Measurements from ENCODE around the gene KRI1. TPM values are rescaled to one million over a fixed set of nuclear protein-coding genes. Genes with fewer than 3 reads are reported as not detected.
"Not testable (repeated sequence)": the region's sequence is repeated elsewhere in the genome, so short reads cannot be mapped to it uniquely, and the experiment has no call there.

Gene KRI1
- total RNA-seq, 1 donor from 2014 or later = 18.2 TPM

DNA sequence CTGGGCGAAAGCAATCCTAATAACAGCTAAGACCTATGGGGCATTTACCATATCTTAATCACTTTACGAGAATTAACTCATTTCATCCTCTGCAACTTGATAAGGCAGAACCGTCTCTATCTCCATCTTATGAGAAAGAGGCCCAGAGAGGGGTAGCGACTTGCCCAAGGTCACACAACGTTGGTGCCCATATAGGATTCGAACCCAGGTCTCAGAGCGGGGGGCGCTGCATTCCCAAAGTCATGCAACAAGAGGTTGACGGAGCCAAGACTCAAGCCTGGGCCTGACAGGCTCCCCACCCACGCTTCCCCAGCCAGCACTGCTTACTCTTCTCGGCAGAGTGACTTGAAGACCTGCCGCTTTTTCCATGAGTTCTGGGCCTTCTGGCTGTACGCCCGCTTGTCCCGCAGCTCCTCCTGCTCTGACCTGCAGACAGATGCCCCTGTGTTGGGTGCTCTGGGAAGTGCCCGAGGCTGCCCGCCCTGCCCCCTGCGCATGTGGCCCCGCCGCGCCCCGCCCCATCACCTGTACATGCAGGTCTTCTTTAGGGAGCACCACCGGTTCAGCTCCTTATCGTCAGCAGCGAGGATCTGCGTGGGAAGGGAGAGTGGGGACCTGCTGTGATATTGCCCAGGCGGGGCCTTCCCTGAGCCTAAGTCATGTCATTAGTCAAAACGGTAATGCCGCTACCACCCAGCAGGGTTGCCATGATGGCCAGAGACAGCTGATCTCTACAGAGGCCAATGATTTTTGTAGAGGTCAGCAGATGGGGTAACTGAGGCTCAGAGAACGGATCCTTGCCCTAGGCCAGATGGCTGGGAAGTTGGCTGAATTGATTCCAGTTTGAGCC is 10.8 kb downstream of the KRI1 start:
- no peak for DNase-seq (ENCODE audit: low read depth)
- H3K4me3 ChIP-seq (ENCODE audit: low read depth, low read length) = no peak overlapping the region
- TF ChIP-seq, protein P1, sequence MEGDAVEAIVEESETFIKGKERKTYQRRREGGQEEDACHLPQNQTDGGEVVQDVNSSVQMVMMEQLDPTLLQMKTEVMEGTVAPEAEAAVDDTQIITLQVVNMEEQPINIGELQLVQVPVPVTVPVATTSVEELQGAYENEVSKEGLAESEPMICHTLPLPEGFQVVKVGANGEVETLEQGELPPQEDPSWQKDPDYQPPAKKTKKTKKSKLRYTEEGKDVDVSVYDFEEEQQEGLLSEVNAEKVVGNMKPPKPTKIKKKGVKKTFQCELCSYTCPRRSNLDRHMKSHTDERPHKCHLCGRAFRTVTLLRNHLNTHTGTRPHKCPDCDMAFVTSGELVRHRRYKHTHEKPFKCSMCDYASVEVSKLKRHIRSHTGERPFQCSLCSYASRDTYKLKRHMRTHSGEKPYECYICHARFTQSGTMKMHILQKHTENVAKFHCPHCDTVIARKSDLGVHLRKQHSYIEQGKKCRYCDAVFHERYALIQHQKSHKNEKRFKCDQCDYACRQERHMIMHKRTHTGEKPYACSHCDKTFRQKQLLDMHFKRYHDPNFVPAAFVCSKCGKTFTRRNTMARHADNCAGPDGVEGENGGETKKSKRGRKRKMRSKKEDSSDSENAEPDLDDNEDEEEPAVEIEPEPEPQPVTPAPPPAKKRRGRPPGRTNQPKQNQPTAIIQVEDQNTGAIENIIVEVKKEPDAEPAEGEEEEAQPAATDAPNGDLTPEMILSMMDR (conservative IDR thresholded peaks at IDR 0.05; ENCODE audit: low read depth, low read length) = peak; percentile 8

DNA sequence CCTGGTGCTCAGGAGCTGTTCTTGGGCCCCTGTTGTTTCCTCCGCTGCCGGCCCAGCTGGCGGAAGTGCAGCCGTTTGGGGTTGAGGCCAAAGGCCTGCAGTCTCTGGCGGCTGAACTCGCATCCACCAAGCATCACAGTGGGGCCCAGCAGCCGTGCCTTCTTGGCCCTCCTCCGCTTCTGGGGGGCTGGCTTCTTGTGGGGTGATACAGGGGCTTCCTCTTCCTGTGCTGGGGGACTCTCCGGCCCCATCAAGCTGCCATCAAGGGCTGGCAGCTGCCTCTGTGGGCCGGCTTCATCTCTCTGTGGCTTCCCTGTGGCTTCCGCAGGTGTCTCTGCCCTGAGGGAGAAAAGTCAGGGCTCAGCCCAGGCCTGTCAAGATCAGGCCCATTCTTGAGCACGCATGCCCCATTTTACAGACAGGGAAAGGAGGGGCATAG is 11.8 kb downstream of the KRI1 start:
- TF ChIP-seq, protein P1 (conservative IDR thresholded peaks at IDR 0.05; ENCODE audit: low read depth, low read length) = no peak
- no peak overlapping the region for H3K4me3 ChIP-seq (ENCODE audit: low read depth, low read length)
- DNase-seq (ENCODE audit: low read depth) = no peak

DNA sequence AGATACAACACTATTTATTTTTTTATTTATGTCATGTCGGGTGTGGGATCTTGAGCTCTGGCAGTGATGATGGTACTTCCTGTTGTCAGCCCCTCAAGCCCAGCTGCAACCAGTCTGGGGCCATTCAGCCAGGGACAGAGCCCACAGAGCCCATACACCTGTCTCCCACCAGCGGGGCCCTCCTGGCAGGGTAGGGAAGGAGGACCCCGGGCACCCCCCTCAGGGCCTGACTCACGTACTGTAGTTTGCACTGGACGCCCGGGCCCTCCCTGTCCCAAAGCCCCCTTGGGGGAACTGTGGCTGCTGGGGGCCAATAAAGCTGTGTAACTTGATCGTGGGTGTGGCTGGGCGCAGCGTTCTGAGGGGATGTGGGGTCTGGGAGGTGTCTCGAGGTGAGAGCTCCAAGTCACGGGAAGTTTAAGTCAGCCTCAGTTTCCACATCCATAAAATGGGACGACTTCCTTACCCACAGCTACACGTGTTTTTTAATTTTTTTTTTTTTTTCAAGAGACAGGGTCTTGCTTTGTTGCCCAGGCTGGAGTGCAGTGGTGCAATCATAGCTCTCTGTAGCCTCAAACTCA is 12.6 kb downstream of the KRI1 start:
- no peak for DNase-seq (ENCODE audit: low read depth)
- TF ChIP-seq, protein P1 (conservative IDR thresholded peaks at IDR 0.05; ENCODE audit: low read depth, low read length) = no peak
- no peak overlapping the region for H3K4me3 ChIP-seq (ENCODE audit: low read depth, low read length)

DNA sequence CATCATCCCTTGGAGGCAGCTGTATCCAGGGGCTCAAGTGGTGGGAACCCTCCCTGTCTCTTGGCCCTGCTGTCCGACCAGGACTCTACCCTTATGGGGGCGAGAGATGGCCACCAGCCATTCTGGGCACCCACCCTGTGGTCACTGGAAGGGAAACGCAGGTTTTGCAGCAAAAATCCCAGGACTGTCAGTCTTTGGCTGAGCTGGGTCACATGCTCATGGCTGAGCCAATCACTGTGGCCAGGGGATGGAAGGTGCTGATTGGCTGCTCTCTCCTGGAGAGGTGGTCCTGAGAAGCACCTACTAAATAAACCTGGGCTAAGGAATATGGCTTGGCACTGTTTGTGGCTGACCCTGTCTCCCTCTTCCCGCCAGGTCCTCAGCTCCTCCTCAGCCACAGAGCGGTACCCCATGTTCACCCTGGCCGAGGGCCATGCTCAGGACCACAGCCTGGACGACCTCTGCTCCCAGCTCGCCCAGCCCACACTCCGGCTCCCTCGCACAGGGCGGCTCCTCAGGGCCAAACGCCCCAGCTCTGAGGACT is 13.2 kb downstream of the KRI1 start:
- TF ChIP-seq, protein P1 (conservative IDR thresholded peaks at IDR 0.05; ENCODE audit: low read depth, low read length) = no peak
- no peak for DNase-seq (ENCODE audit: low read depth)
- H3K4me3 ChIP-seq (ENCODE audit: low read depth, low read length) = no peak overlapping the region

DNA sequence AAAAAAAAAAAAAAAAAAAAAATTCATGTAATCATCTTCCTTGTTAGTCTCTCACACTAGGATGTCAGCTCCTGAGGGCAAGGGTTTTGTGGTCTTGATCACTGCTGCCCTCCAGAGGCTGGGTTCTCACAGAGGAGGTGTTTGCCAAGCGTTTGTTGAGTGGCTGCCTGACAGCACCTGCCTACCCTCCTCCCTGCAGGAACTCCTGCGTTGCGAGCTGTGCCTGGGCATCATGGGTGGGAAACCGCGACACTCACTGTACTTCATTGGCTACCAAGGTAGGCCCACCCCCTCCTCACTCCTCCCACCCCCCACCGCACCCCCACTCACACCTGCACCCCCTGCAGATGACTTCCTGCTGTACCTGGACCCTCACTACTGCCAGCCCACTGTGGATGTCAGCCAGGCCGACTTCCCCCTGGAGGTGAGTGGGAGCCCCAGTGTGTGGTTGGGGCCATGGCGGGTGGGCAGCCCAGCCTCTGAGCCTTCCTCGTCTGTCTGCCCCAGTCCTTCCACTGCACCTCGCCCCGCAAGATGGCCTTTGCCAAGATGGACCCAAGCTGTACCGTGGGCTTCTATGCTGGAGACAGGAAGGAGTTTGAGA is 14.0 kb downstream of the KRI1 start:
- DNase-seq (ENCODE audit: low read depth) = no peak
- no peak overlapping the region for H3K4me3 ChIP-seq (ENCODE audit: low read depth, low read length)
- TF ChIP-seq, protein P1 (conservative IDR thresholded peaks at IDR 0.05; ENCODE audit: low read depth, low read length) = peak; percentile 43

DNA sequence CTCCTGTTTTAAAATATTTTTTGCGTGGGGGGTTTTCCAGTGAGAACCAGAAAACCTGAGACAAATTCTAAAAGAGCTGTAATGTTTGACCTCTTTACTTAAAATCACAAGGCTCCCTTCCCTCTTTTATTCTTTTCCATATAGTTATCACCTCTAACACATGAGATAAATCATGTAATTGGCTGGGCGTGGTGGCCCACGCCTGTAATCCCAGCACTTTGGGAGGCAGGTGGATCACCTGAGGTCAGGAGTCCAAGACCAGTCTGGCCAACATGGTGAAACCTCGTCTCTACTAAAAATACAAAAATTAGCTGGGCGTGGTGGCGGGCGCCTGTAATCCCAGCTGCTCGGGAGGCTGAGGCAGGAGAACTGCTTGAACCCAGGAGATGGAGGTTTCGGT is 14.8 kb downstream of the KRI1 start:
- not testable (repeated sequence) for H3K4me3 ChIP-seq (ENCODE audit: low read depth, low read length); DNase-seq (ENCODE audit: low read depth)

DNA sequence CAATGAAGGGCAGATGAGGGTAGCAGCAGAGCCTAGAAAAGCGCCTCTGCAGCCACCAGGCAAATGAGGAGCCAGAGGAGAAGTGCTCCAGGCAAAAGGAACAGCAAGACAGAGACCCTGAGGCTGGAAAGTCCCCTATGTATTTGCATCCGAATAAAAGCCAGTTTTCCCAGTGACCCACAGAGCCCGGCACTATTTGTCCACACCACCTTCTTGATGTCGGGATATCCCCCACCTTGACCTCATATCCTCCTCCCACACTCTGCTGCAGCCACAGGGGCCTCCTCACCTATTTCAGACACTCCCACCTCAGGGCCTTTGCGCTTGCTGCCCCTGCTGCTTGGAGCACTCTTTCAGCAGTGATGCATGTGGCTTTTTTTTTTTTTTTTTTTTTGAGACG is 15.5 kb downstream of the KRI1 start:
- H3K4me3 ChIP-seq (ENCODE audit: low read depth, low read length) = no peak overlapping the region
- DNase-seq (ENCODE audit: low read depth) = no peak
- TF ChIP-seq, protein P1 (conservative IDR thresholded peaks at IDR 0.05; ENCODE audit: low read depth, low read length) = no peak

Measured in epithelial cell of proximal tubule (primary cell).